Inferior parietal cortex (tissue), 1 donor: ENCODE data around the gene NINL.
"Not testable (repeated sequence)": the region's sequence is repeated elsewhere in the genome, so short reads cannot be mapped to it uniquely, and the experiment has no call there.

ENCODE experiments used
- DNase-seq: peaks from one replicate; pipeline ENCODE4 v3.0.0-alpha.2; 2016; ENCODE audit errors: extremely low spot score

Gene NINL

GRCh38 chr20:25552977-25553376 lies 32.4 kb downstream of the NINL start:
- DNase-seq = no peak

- DNase-seq = no peak
These were observed 33.7 kb downstream of the NINL start for GRCh38 chr20:25551413-25552215.

- not testable (repeated sequence) for DNase-seq
These were observed 34.5 kb downstream of the NINL start for GRCh38 chr20:25550645-25551337.

GRCh38 chr20:25549843-25550477 lies 35.4 kb downstream of the NINL start:
- no peak for DNase-seq

GRCh38 chr20:25549172-25549773 lies 36.1 kb downstream of the NINL start:
- DNase-seq = no peak

- DNase-seq = no peak
These were observed 36.7 kb downstream of the NINL start for GRCh38 chr20:25548613-25549086.

GRCh38 chr20:25547999-25548398 lies 37.3 kb downstream of the NINL start:
- no peak for DNase-seq

- no peak for DNase-seq
These were observed 38.3 kb downstream of the NINL start for GRCh38 chr20:25547063-25547462.

- no peak for DNase-seq
These were observed 39.3 kb downstream of the NINL start for GRCh38 chr20:25546048-25546447.

GRCh38 chr20:25545171-25545570 lies 40.2 kb downstream of the NINL start:
- no peak for DNase-seq

GRCh38 chr20:25544734-25545133 lies 40.6 kb downstream of the NINL start:
- DNase-seq = no peak

GRCh38 chr20:25544311-25544710 lies 41.0 kb downstream of the NINL start:
- DNase-seq = no peak

- DNase-seq = no peak
These were observed 42.3 kb downstream of the NINL start for GRCh38 chr20:25543068-25543467.

- no peak for DNase-seq
These were observed 43.7 kb downstream of the NINL start for GRCh38 chr20:25541676-25542075.

- peak; percentile 65 for DNase-seq
These were observed 45.3 kb downstream of the NINL start for GRCh38 chr20:25539742-25540672.

GRCh38 chr20:25538838-25539665 lies 46.3 kb downstream of the NINL start:
- no peak for DNase-seq

- no peak for DNase-seq
These were observed 47.4 kb downstream of the NINL start for GRCh38 chr20:25537890-25538289.

- no peak for DNase-seq
These were observed 49.6 kb downstream of the NINL start for GRCh38 chr20:25535762-25536161.

- DNase-seq = no peak
These were observed 50.5 kb downstream of the NINL start for GRCh38 chr20:25534845-25535244.
